ENCODE measurements around the gene XDH.
A peak's percentile ranks its signal among the peaks of the same experiment; 100 is the strongest.

The XDH gene

GRCh38 chr2:31413862-31414550, 536 bp downstream of the XDH start:
- no peaks in the 10 kb centered on the region for H3K27me3 ChIP-seq (ENCODE audit: low read length)
- no peak overlapping the region for H3K9ac ChIP-seq (ENCODE audit: low read length)
- no peaks in the 10 kb centered on the region for H3K79me2 ChIP-seq (ENCODE audit: insufficient read depth, low read length)
- no peaks in the 10 kb centered on the region for H3K9me2 ChIP-seq (replicated peaks; ENCODE audit: insufficient read depth, low read length)
- no peak overlapping the region for H2AFZ ChIP-seq (ENCODE audit: low read depth, low read length, severe bottlenecking)
- no peak overlapping the region for H3K27ac ChIP-seq (ENCODE audit: low read depth, low read length)
- no peaks in the 10 kb centered on the region for H3K9me3 ChIP-seq (ENCODE audit: insufficient read depth, low read length)
- no peak overlapping the region for H3K4me2 ChIP-seq (ENCODE audit: low read depth, low read length, poor library complexity, severe bottlenecking)
- no peaks in the 10 kb centered on the region for H3F3A ChIP-seq (ENCODE audit: insufficient read depth)
- H4K20me1 ChIP-seq (ENCODE audit: low read depth, low read length), result no peaks in the 10 kb centered on the region
- TF ChIP-seq CTCF (IDR thresholded peaks at IDR 0.05; ENCODE audit: insufficient read depth, low read length, poor library complexity, severe bottlenecking), result peak; percentile 46
- no peak for TF ChIP-seq EZH2phosphoT487 (conservative IDR thresholded peaks at IDR 0.05; ENCODE audit: low read length)
- H3K4me3 ChIP-seq (ENCODE audit: insufficient read depth, low read length, poor library complexity, severe bottlenecking), result no peak overlapping the region
- H3K36me3 ChIP-seq (ENCODE audit: low read length), result no peaks in the 10 kb centered on the region

- Histone ChIP-seq H2AFZ (ENCODE audit: low read depth, low read length, severe bottlenecking) (no peak overlapping the region), H3K36me3 (ENCODE audit: low read length) (no peaks in the 10 kb centered on the region), H3K79me2 (ENCODE audit: insufficient read depth, low read length) (no peaks in the 10 kb centered on the region), H3K9me3 (ENCODE audit: insufficient read depth, low read length) (no peaks in the 10 kb centered on the region), H3K27me3 (ENCODE audit: low read length) (no peaks in the 10 kb centered on the region), H3K4me2 (ENCODE audit: low read depth, low read length, poor library complexity, severe bottlenecking) (no peak overlapping the region), H3K9me2 (replicated peaks; ENCODE audit: insufficient read depth, low read length) (no peaks in the 10 kb centered on the region), H3K27ac (ENCODE audit: low read depth, low read length) (no peak overlapping the region), H3K9ac (ENCODE audit: low read length) (no peak overlapping the region), H4K20me1 (ENCODE audit: low read depth, low read length) (no peaks in the 10 kb centered on the region), H3F3A (ENCODE audit: insufficient read depth) (no peaks in the 10 kb centered on the region), H3K4me3 (ENCODE audit: insufficient read depth, low read length, poor library complexity, severe bottlenecking) (no peak overlapping the region)
- TF ChIP-seq EZH2phosphoT487 (conservative IDR thresholded peaks at IDR 0.05; ENCODE audit: low read length), result no peak
- TF ChIP-seq CTCF (IDR thresholded peaks at IDR 0.05; ENCODE audit: insufficient read depth, low read length, poor library complexity, severe bottlenecking), result no peak
Measured at GRCh38 chr2:31413025-31413424, 1.5 kb downstream of the XDH start.

DNA sequence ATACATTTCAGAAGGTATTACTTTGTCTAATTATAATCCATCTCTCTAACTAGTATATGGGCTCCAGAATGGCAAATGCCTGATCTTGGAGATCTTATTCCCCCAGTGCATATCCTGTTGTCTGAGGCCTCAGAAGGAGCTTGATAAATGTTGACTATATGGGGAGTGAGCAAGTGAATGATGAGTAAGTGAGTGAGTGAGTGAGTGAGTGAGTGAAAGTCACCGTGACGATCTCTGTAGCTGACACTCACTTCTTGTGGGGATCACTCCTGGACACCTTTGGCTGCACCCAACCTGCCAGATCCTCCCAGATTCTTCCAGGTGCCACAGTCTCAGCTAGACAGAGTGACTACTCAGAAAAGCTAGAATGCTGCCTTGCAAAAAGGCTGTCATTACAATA, 2.8 kb downstream of the XDH start:
- H3K36me3 ChIP-seq (ENCODE audit: low read length), result no peaks in the 10 kb centered on the region
- H3K9me2 ChIP-seq (replicated peaks; ENCODE audit: insufficient read depth, low read length), result no peaks in the 10 kb centered on the region
- no peak overlapping the region for H3K9ac ChIP-seq (ENCODE audit: low read length)
- TF ChIP-seq CTCF (IDR thresholded peaks at IDR 0.05; ENCODE audit: insufficient read depth, low read length, poor library complexity, severe bottlenecking), result no peak
- no peak for TF ChIP-seq EZH2phosphoT487 (conservative IDR thresholded peaks at IDR 0.05; ENCODE audit: low read length)
- no peaks in the 10 kb centered on the region for H4K20me1 ChIP-seq (ENCODE audit: low read depth, low read length)
- H3K27ac ChIP-seq (ENCODE audit: low read depth, low read length), result no peak overlapping the region
- no peaks in the 10 kb centered on the region for H3K79me2 ChIP-seq (ENCODE audit: insufficient read depth, low read length)
- H3K27me3 ChIP-seq (ENCODE audit: low read length), result no peaks in the 10 kb centered on the region
- H3K4me2 ChIP-seq (ENCODE audit: low read depth, low read length, poor library complexity, severe bottlenecking), result no peak overlapping the region
- no peaks in the 10 kb centered on the region for H3K9me3 ChIP-seq (ENCODE audit: insufficient read depth, low read length)
- no peaks in the 10 kb centered on the region for H3F3A ChIP-seq (ENCODE audit: insufficient read depth)
- no peak overlapping the region for H3K4me3 ChIP-seq (ENCODE audit: insufficient read depth, low read length, poor library complexity, severe bottlenecking)
- H2AFZ ChIP-seq (ENCODE audit: low read depth, low read length, severe bottlenecking), result no peak overlapping the region
